GM19324 (cell line): ENCODE measurements around the gene PSMA7.

Experiments
- ATAC-seq: cut with Tn5 transposase; IDR thresholded peaks from one replicate; pipeline ENCODE4 v1.9.1; 2021; ENCODE audit warnings: mild to moderate bottlenecking, moderate library complexity; ENCODE audit not compliant: unreplicated experiment, low FRiP score

The PSMA7 gene

GRCh38 chr20:62138912-62139311 lies 4.3 kb downstream of the PSMA7 start:
- ATAC-seq: no peak

DNA sequence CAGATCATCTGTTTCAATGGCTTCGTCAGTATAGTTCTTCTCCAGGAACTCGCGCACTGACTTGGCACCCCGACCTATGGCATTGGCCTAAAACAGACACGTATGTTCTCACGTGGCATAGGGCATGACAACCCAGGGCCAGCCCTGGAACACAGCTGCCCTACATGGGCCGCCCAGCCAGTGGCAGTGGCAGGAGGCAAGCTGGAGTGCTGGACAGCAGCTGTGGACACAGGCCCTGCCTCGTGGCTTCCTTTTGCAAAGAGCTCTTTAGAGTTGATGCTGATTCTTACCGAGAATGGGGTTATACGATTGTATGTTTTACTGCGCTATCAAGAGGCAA lies 5.0 kb downstream of the PSMA7 start:
- ATAC-seq: no peak

- ATAC-seq: no peak
Observed at GRCh38 chr20:62137478-62138203, 5.6 kb downstream of the PSMA7 start.

DNA sequence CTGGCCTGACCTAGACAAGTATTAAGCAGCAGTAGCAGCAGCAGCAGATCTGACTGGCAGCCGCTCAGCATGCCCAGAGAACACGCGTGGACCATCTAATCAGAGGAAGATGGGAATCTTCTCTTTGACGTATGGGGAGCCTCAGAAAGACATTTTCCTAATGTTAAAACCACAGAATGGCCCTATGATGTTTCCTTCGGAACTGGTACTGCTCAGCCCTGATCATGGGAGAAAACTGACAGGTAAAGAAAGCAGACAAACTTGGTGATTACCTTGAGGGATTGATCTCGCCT lies 6.2 kb downstream of the PSMA7 start:
- ATAC-seq: no peak

DNA sequence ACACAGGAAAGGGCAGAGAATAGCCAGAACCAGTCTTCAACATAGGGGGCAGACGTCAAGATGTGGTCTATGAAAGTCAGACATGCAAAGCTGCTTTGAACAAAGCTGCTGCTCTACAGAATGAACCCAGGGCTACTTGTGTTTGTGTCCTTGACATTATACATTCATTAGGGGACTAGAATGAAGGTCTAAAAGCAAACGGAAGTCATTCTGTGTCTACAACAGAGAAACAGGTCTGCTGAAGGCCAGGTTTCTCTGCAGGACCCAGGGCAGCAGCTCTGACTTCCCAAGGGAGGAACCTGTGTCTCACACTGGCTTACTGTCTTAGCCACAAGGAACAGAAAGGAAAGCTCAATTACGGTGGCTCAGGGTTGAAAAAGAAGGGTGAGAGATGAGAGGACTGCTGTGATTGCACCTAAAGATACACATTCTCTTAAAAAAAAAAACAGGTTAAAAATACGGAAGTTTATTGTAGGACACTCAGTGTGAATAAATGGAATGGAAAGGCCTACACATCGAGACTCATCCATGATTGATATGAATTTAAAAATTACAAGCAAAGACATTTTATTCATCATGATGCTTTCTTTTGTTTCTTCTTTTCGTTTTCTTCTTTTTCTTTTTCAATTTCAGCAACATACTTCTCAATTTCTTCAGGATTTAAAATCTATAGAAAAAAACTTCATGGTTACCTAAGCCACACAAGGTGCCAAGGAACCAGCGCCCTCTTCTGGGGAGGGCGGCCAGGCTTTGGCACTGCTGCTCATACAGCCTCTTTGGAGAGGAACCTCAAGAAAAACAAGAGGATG lies 6.7 kb downstream of the PSMA7 start:
- ATAC-seq: no peak

- ATAC-seq: no peak
Observed at GRCh38 chr20:62135573-62136266, 7.5 kb downstream of the PSMA7 start.

GRCh38 chr20:62134735-62135231 lies 8.4 kb downstream of the PSMA7 start:
- no peak for ATAC-seq

GRCh38 chr20:62133864-62134263 lies 9.3 kb downstream of the PSMA7 start:
- no peak for ATAC-seq

DNA sequence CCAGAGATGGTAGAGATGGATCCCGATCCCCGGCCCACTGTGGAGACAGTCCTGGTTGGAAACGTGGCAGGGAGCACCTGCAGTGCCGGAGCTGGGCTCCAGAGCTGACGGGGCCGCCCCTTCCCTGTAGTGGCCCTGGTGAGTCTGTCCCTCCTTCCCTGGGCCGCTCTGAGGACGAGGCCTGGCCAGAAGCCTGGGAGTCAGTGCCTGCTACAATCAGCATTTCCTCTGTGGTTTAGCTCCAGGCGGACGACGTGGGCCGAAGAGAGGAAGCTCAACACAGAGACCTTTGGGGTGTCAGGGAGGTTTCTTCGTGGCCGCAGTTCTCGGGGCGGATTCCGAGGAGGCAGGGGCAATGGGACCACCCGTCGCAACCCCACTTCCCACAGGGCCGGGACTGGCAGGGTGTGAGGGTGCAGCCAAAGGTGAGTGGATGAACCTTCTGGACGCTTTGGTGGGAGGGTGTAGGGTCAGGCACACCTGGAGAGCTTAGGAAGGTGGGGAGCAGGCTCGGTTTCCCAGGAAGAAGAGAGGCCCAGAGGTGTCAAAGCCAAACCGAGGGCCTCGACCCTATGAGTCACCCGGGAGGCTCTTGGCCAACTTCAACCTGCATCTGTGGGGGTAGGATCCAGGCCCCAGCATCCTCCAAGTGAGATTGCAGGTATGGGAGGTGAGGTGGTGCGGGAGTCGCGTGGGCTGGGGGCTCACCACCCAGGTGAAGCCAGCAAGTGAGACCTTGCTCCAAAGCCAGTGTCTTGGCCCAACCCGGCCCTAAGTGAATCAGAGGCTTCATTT lies 9.9 kb downstream of the PSMA7 start:
- no peak for ATAC-seq

GRCh38 chr20:62132421-62132820 lies 10.8 kb downstream of the PSMA7 start:
- ATAC-seq: no peak

- no peak for ATAC-seq
Observed at GRCh38 chr20:62131560-62132320, 11.5 kb downstream of the PSMA7 start.

DNA sequence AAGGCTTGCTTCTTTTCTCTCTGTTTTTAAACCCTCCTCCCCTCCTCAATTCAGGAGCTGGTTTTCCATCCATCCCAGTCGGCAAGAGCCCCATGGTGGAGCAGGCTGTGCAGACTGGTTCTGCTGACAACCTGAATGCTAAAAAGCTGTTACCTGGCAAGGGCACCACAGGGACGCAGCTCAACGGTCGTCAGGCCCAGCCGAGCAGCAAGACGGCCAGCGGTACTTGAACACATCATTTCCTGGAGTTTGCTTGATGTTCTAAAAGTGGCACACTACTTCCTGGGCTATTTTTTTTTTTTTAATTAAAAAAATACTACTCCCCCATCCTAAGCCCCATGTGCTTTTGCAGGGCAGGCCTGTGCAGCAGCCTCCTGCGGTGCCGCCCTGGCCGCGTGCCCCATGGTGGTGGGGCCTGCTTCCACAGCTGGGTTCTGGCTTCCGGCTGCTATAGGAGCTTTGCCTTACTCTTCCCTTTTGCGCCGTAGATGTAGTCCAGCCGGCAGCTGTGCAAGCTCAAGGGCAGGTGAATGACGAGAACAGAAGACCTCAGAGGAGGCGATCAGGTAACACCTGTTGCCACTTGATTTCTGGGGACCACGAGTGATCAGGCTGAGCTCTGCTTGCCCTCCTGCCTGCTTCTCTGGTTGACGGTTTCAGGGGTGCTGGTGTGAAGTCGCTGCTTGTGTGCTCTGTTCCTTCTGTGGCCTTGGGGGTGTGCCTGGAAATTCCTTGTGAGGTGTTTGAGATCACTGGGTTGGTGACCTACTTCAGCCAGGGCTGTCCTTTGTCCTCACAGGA lies 13.3 kb downstream of the PSMA7 start:
- ATAC-seq: no peak

DNA sequence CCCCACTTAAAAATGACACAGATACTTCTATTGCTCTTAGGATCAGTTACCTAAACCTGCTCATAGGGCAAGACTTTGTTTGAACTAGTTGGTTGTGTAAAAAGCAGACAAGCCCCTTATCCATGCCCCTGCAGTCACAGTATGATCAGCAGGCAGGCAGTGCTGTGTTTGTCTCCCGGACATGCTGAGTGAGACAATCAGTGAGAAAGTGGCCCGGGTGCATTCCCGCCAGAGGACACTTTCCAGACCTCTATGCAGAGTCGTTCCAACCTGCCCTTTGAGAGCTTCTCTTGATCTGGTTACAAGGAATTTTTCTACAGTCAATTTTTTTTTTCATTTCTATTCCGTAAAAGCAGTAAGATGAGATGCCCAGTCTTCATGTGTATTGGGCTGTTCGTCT lies 14.7 kb downstream of the PSMA7 start:
- ATAC-seq: no peak

DNA sequence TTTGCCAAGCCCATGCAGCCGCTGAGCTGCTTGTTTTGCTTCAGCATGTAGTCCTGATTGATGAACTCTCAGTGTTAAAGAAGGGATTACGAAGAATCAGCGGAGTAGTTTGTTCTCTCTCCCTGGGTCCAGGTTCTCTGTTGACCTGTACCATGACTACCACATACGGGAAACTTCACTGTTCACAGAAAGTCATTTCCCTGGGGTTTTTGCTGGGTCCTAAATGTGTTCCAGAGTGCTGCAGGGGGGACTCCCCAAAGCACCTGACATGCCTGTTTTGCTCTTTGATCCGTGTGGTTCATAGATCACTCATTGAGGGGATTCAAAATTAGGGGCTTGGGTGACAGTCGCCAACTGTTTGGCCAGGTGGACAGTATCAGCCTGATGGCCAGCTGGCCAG lies 15.4 kb downstream of the PSMA7 start:
- ATAC-seq: no peak

DNA sequence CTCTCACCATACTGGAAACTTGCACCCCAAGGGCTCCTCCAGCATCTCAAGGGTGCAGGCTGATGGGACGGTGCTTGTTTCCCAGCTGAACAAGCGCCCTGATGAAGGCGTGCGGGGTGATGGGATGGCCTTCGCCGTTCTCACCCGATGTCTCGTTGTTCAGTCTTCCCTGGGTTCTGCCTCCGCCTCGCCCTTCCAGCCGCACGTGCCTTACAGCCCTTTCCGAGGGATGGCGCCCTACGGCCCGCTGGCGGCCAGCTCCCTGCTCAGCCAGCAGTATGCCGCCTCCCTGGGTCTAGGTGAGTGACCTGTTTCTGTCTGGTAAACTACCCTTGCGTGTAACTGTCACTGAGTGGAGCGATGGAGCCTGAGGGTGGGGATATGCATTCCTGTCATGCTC lies 17.1 kb downstream of the PSMA7 start:
- no peak for ATAC-seq

DNA sequence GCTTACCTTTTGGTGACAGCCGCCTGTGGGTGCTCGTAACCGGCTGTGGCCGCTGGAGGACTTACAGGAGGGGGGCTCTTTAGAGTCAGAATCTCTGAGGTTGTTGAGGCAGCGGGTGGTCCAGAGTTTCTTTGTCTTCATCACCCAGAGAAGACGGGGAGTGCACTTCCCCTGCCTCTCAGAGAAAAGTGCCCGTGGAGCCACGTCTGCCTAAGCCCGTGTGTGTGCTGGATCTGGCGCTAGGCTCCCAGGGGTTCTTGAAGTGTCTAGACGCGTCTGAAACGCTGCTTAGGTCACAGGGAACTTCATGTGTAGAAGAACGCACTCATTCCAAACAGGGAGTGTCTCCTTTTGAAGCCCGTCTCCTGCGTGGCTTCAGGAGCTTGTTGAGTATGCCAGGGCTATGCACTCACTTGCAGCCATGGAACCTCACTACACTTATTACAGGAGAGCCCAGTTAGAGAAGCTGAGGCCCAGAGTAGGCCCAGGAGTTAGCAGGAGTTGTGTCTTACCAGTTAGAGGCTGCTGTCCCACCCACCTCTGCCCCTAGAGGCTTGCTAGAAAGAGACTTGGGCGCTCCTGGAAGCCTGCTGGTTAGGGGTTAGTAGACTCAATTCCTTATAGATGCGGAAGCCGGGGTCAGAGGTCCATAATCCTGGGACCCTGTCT lies 19.6 kb downstream of the PSMA7 start:
- ATAC-seq: no peak

GRCh38 chr20:62122654-62123449 lies 20.3 kb downstream of the PSMA7 start:
- ATAC-seq: peak; percentile 21
